ENCODE measurements around the gene ZNF892. TPM values are rescaled to one million over a fixed set of nuclear protein-coding genes. Genes with fewer than 3 reads are reported as not detected.

ZNF892 gene
- total and polyA plus RNA-seq, 10 donors = 0.13 to 10.8 (median 4.7) TPM

- Histone ChIP-seq H3K36me3 (peaks cover 0 to 6% (median 0%) of the 10 kb centered on the region in 6 donors), H3K27me3 (replicated peaks in 1 of 7) (no peaks in the 10 kb centered on the region), H3K4me3 (no peak overlapping the region), H3K9me3 (peaks cover 0 to 97% (median 83%) of the 10 kb centered on the region in 8 donors), H3K4me1 (no peaks in the 10 kb centered on the region), H3K27ac (no peak overlapping the region)
- WGBS, 5 donors = 67 to 90% (median 85%) methylated on average over 1 of the region's 1 CpG
- DNase-seq = no peak
- intact Hi-C loops (cut with DNase I; ENCODE audit: low total_unique reads) = no loop called here
- TF ChIP-seq POLR2AphosphoS5 (IDR thresholded peaks at IDR 0.05) (no peak), CTCF (IDR thresholded peaks at IDR 0.05 in 8 of 11, conservative IDR thresholded peaks at IDR 0.05 in 3 of 11) (no peak), POLR2A (IDR thresholded peaks at IDR 0.05) (no peak)
Measured at GRCh38 chr2:95232232-95232631, 24.9 kb downstream of the ZNF892 start.

- WGBS, 5 donors = 85 to 89% (median 88%) methylated on average over 5 of the region's 5 CpGs
- Histone ChIP-seq H3K4me3 (no peak overlapping the region), H3K27me3 (replicated peaks in 1 of 7) (no peaks in the 10 kb centered on the region), H3K36me3 (no peaks in the 10 kb centered on the region), H3K9me3 (peaks cover 0 to 97% (median 83%) of the 10 kb centered on the region in 8 donors), H3K27ac (no peak overlapping the region), H3K4me1 (no peaks in the 10 kb centered on the region)
- no peak for DNase-seq
- intact Hi-C loops (cut with DNase I; ENCODE audit: low total_unique reads) = no loop called here
- TF ChIP-seq POLR2AphosphoS5 (IDR thresholded peaks at IDR 0.05) (no peak), POLR2A (IDR thresholded peaks at IDR 0.05) (no peak), CTCF (IDR thresholded peaks at IDR 0.05 in 8 of 11, conservative IDR thresholded peaks at IDR 0.05 in 3 of 11) (no peak)
Measured at GRCh38 chr2:95234286-95234785, 27.0 kb downstream of the ZNF892 start.

GRCh38 chr2:95234816-95235215 lies 27.5 kb downstream of the ZNF892 start:
- TF ChIP-seq CTCF (IDR thresholded peaks at IDR 0.05 in 8 of 11, conservative IDR thresholded peaks at IDR 0.05 in 3 of 11) (no peak), POLR2AphosphoS5 (IDR thresholded peaks at IDR 0.05) (no peak), POLR2A (IDR thresholded peaks at IDR 0.05) (no peak)
- H3K4me1 ChIP-seq = no peaks in the 10 kb centered on the region
- H3K9me3 ChIP-seq = peaks cover 0 to 97% (median 85%) of the 10 kb centered on the region in 8 donors
- DNase-seq = no peak
- intact Hi-C loops (cut with DNase I; ENCODE audit: low total_unique reads) = no loop called here
- no peaks in the 10 kb centered on the region for H3K36me3 ChIP-seq
- H3K27ac ChIP-seq = no peak overlapping the region
- H3K4me3 ChIP-seq = no peak overlapping the region
- H3K27me3 ChIP-seq (replicated peaks in 1 of 7) = no peaks in the 10 kb centered on the region
- WGBS, 5 donors = 90 to 96% (median 93%) methylated on average over 3 of the region's 3 CpGs

GRCh38 chr2:95238131-95238530 lies 30.8 kb downstream of the ZNF892 start:
- Histone ChIP-seq H3K4me3 (no peak overlapping the region), H3K36me3 (no peaks in the 10 kb centered on the region), H3K4me1 (no peaks in the 10 kb centered on the region), H3K27me3 (replicated peaks in 1 of 7) (no peaks in the 10 kb centered on the region), H3K9me3 (peaks cover 0 to 98% (median 94%) of the 10 kb centered on the region in 8 donors), H3K27ac (no peak overlapping the region)
- TF ChIP-seq POLR2AphosphoS5 (IDR thresholded peaks at IDR 0.05) (no peak), POLR2A (IDR thresholded peaks at IDR 0.05) (no peak), CTCF (IDR thresholded peaks at IDR 0.05 in 8 of 11, conservative IDR thresholded peaks at IDR 0.05 in 3 of 11) (no peak)
- intact Hi-C loops (cut with DNase I; ENCODE audit: low total_unique reads) = no loop called here
- no peak for DNase-seq

All from spleen (tissue), 11 donors.